ENCODE measurements around the gene VGLL4. TPM values are rescaled to one million over a fixed set of nuclear protein-coding genes. Genes with fewer than 3 reads are reported as not detected.

Gene VGLL4
- total RNA-seq, 1 donor from 2014 or later: 99.4 TPM

DNA sequence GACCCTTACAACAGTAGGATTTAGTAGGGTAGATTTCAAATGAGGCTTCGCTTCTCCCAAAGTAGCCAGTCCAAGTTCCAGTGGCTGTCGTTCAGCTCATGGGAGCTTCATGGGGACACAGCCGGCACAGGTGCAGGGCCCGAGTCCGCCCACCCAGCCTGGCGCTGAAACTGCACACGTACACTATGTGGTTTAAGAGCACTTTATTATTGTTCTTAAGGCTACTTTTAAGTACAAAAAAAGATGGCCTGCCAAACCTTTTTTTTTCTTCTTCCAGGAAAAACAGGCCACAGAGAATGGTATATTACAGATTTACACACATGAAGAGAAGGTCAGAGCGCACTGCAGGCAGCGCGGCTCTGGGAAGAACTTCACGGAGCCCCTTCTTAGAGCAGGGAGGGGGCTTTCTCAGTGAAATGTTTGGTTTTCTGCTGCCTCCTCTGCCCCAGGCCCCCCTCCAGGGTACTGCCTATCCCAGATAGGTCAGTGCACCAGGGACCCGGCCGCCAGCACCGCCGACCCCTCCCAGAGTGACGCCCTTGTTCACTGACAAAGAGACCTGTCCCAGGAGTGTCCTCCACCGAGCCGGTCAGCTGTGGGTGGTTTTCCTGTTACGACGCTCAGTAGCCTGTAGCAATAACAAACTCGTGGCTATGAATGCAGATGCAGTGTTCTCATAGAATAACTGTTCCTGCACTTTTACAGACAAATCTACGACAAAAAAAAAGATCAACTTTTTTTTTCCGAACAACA is 87.7 kb downstream of the VGLL4 start:
- no peaks in the 10 kb centered on the region for H3K9me3 ChIP-seq
- H3K27me3 ChIP-seq: no peaks in the 10 kb centered on the region
- peak overlapping the region; percentile 80 for H3K27ac ChIP-seq
- TF ChIP-seq POLR2AphosphoS5 (IDR thresholded peaks at IDR 0.05; ENCODE audit: insufficient read depth in 1 of 2, low read depth in 1 of 2): peak in 1 of 2 donors; percentile 8
- TF ChIP-seq, protein P1, sequence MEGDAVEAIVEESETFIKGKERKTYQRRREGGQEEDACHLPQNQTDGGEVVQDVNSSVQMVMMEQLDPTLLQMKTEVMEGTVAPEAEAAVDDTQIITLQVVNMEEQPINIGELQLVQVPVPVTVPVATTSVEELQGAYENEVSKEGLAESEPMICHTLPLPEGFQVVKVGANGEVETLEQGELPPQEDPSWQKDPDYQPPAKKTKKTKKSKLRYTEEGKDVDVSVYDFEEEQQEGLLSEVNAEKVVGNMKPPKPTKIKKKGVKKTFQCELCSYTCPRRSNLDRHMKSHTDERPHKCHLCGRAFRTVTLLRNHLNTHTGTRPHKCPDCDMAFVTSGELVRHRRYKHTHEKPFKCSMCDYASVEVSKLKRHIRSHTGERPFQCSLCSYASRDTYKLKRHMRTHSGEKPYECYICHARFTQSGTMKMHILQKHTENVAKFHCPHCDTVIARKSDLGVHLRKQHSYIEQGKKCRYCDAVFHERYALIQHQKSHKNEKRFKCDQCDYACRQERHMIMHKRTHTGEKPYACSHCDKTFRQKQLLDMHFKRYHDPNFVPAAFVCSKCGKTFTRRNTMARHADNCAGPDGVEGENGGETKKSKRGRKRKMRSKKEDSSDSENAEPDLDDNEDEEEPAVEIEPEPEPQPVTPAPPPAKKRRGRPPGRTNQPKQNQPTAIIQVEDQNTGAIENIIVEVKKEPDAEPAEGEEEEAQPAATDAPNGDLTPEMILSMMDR (IDR thresholded peaks at IDR 0.05): no peak
- intact Hi-C loops (cut with DNase I): loop anchor here (10.0 kb wide), 1 partner anchor 89 kb away; the partner anchor contains the start of gene VGLL4
- DNase-seq (ENCODE audit: extremely low spot score in 2 of 2): no peak
- H3K4me3 ChIP-seq: no peak overlapping the region
- H3K36me3 ChIP-seq: peaks cover 0 to 10% of the 10 kb centered on the region in 2 donors
- peaks cover 88% of the 10 kb centered on the region for H3K4me1 ChIP-seq

DNA sequence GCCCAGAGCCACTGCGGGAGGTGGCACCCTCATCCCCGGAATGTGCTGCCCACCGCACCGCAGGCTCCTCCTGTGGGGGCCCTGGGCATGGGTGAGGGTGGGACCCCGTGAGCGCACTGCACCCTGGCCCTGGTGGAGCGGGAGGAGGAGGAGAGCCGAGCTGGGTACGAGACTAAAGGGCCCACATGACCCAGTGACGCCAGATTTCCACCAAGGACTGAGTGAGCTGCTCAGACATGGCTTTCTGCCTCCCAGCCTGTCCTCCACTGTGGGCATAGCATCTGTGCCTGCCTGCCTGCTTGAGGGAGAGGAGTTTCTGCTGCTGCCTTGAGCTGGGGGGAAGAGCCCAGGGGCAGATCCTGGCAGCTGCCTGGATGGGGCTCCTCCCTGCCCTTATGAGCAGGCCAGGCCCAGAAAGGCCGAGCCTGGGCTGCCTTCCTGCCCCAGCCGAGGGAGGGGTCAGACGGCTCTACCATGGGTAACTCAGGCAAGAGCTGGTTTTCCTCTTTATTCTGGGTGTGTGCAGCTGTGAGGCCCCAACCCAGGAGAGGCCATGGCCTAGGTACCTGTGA is 88.4 kb downstream of the VGLL4 start:
- Histone ChIP-seq H3K4me3 (no peak overlapping the region), H3K9me3 (no peaks in the 10 kb centered on the region), H3K27me3 (no peaks in the 10 kb centered on the region), H3K27ac (peak overlapping the region; percentile 80), H3K4me1 (peaks cover 82% of the 10 kb centered on the region), H3K36me3 (peaks cover 0 to 10% of the 10 kb centered on the region in 2 donors)
- DNase-seq (ENCODE audit: extremely low spot score in 2 of 2): no peak
- intact Hi-C loops (cut with DNase I): loop anchor here (10.0 kb wide), 1 partner anchor 90 kb away; the partner anchor contains the start of gene VGLL4
- TF ChIP-seq, protein P1 (IDR thresholded peaks at IDR 0.05): no peak
- no peak for TF ChIP-seq POLR2A (IDR thresholded peaks at IDR 0.05)
- no peak for TF ChIP-seq POLR2AphosphoS5 (IDR thresholded peaks at IDR 0.05; ENCODE audit: insufficient read depth in 1 of 2, low read depth in 1 of 2)

DNA sequence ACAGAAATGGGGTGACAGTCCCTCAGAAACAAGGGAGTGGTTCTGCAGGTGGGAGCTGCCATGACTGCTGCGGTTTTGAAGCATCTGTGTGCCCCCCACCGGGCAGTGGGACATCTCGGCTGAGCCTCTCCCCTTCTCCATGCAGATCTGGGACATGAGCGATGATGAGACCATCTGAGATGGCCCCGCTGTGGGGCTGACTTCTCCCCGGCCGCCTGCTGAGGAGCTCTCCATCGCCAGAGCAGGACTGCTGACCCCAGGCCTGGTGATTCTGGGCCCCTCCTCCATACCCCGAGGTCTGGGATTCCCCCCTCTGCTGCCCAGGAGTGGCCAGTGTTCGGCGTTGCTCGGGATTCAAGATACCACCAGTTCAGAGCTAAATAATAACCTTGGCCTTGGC is 89.0 kb downstream of the VGLL4 start:
- TF ChIP-seq, protein P1 (IDR thresholded peaks at IDR 0.05): no peak
- TF ChIP-seq POLR2AphosphoS5 (IDR thresholded peaks at IDR 0.05; ENCODE audit: insufficient read depth in 1 of 2, low read depth in 1 of 2) (no peak), POLR2A (IDR thresholded peaks at IDR 0.05) (no peak)
- no peak for DNase-seq (ENCODE audit: extremely low spot score in 2 of 2)
- peaks cover 0 to 10% of the 10 kb centered on the region in 2 donors for H3K36me3 ChIP-seq
- H3K4me1 ChIP-seq: peaks cover 76% of the 10 kb centered on the region
- no peaks in the 10 kb centered on the region for H3K9me3 ChIP-seq
- H3K4me3 ChIP-seq: no peak overlapping the region
- H3K27ac ChIP-seq: peak overlapping the region; percentile 80
- H3K27me3 ChIP-seq: no peaks in the 10 kb centered on the region
- intact Hi-C loops (cut with DNase I): loop anchor here (10.0 kb wide), 1 partner anchor 90 kb away; the partner anchor contains the start of gene VGLL4

DNA sequence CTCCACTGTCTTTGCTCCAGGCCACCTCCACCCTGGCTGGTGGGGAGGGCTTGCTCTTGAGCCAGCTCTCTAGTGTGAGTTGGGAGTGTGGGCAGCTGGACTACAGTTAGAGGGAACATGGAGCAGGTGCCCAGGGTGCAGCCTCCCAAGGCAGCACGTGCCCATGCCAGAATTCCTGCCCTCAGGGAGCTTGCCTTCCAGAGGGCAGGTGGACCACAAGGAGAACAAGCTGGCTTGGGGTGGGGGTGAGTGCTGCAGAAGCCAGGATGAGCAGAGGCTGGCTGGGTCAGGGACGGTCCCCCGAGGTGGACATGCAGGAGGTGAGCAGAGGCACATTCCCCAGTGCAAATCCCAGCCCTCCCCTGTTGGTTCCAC is 89.5 kb downstream of the VGLL4 start:
- peaks cover 71% of the 10 kb centered on the region for H3K4me1 ChIP-seq

More for the DNA sequence above, 89.5 kb downstream of the VGLL4 start:
- intact Hi-C loops (cut with DNase I): loop anchor here (10.0 kb wide), 1 partner anchor 91 kb away; the partner anchor contains the start of gene VGLL4
- TF ChIP-seq, protein P1 (IDR thresholded peaks at IDR 0.05): no peak
- TF ChIP-seq POLR2AphosphoS5 (IDR thresholded peaks at IDR 0.05; ENCODE audit: insufficient read depth in 1 of 2, low read depth in 1 of 2) (no peak), POLR2A (IDR thresholded peaks at IDR 0.05) (no peak)
- H3K27ac ChIP-seq: peak overlapping the region; percentile 80
- H3K36me3 ChIP-seq: peaks cover 0 to 10% of the 10 kb centered on the region in 2 donors
- H3K27me3 ChIP-seq: no peaks in the 10 kb centered on the region
- no peak overlapping the region for H3K4me3 ChIP-seq
- H3K9me3 ChIP-seq: no peaks in the 10 kb centered on the region
- no peak for DNase-seq (ENCODE audit: extremely low spot score in 2 of 2)
